Germinal center (tissue), 1 donor: ENCODE measurements around the gene STIM2.
"Not testable (repeated sequence)": the region's sequence is repeated elsewhere in the genome, so short reads cannot be mapped to it uniquely, and the experiment has no call there.

Experiments
- DNase-seq: peaks from one replicate; pipeline ENCODE4 v3.0.0; 2012; ENCODE audit warnings: mixed read lengths, low spot score

Gene STIM2

DNA sequence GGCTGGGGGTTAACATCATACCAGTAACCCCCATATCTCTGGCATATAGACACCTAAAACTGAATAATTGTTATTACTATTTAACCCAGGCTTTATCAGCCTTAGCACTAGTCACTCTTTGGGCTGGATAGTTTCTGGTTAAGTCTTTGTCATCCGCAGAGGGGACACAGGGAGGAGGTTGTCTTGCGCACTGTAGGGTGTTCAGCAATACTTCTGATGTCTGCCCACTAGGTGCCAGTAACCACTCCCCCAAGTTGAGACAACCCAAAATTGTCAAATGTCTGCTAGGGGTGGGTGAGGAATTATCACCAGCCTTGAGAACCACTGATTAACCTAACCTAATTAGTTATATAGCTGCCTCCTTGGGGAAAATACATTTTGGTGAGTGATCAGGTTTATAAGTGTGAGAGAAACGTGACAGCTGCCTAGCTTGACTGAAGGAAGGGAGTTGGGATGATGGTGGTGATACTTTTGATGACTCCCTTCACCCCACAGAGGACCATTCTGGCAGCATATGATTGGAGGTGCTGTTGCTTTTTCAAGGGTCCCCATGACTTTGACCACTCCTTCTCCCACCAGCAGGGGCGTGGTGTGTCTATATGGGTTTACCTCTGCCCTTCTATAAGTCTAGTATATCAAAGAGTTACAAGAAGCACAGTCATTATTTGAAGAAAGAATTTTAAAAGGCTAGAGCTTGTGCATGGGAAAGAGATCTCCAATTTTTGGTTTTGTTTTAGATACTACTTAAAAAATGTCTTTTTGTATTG lies 140.9 kb downstream of the STIM2 start:
- no peak for DNase-seq

DNA sequence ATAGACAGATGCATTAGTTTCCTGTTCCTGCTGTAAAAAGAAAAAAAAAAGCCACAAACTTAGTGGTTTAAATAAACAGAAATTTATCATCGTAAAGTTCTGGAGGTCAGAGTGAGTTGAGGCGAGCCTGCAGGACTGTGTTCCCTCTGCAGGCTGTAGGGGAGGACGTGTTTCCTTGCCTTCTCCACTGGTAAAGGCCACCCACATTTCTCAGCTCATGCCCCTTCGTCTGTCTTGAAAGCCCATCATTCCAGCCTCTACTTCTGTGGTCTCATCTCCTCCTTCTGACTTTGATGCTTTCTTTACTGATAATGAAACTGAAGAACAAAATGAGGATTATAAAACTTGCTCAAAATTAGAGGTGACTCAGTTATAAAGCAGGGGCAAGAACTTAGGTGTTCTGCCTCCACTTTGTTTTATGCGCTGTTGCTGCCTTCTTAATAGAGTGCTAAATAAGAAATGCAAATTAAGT lies 143.0 kb downstream of the STIM2 start:
- DNase-seq: no peak

DNA sequence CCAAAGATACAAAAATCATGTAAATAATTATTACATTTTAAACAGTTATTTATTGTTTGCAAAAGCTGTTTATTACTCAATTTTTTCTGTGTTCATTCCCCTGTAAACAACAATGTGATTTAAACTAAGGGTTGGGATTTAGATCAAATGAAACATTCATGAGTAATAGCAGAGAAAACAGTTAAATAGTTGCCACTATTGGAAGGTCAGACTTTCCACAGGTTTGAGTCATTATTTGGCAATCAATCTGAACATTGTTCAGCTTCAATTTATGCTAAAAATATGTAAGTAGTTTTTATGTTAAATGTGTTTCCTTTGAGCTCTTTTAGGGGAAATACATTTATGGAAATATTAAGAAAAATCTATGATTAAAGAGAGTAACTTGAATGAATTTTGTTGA lies 144.9 kb downstream of the STIM2 start:
- no peak for DNase-seq

DNA sequence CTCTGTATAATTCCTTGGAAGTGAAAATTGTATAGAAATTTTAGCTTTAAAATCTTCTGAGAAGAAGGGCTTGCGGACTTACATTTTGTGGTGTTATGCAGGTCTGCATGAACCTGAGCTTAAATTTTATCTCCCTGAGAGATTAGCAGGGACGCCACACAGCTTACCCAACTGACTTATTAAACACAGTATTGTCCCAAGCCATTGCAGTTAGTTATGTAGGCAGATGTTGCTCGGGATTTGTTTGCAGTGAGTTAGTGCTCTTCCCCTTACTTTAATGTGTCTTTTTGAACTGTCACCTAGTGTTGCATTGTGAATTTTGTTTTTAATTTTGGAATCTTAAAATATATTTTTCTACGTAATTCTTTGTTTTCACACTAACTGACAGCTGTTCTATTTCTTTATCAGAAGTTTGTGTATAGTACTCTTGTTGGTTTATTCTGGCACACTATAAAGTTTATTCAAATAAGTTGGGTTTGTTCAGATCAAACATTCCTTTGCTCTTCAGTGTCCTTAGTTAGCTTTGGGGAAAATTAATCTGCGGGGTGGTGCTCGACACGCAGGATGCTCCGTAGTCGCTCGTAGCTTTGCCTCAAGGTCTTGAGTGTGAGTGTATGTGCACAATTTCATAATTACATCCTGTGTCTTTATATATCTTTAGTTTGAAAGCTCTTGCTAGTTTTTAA lies 145.4 kb downstream of the STIM2 start:
- no peak for DNase-seq

DNA sequence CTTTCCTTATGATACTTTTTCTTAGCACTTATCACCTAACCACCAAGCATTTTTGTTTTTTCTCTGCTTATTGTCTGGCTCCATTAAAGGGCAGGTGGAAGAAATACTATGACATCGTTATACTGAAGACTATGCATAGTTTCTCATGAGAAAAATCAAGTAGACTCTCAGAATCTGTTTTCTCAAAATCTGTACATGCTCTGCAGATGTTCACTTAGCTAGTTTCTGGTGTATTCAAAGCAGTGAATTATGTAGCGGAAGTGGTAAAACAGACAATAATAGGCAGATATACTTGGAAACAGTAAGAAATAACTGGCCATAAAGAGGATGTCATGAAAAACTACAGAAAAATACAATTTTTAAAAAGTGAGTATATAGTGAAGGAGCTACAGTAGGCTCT lies 146.0 kb downstream of the STIM2 start:
- DNase-seq: no peak

DNA sequence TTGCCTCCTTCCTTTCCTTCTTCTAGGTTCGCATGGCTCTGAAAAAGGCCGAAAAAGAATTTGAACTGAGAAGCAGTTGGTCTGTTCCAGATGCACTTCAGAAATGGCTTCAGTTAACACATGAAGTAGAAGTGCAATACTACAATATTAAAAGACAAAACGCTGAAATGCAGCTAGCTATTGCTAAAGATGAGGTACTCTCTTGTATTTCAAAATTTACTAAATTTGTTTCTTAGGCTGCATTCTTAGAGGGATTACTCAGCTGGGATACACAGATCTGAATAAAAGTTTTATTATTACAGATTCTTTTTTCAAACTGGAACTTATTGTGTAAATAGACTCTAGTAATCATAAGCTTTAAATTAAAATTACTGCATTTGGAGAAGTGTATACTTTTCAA lies 146.9 kb downstream of the STIM2 start:
- no peak for DNase-seq

DNA sequence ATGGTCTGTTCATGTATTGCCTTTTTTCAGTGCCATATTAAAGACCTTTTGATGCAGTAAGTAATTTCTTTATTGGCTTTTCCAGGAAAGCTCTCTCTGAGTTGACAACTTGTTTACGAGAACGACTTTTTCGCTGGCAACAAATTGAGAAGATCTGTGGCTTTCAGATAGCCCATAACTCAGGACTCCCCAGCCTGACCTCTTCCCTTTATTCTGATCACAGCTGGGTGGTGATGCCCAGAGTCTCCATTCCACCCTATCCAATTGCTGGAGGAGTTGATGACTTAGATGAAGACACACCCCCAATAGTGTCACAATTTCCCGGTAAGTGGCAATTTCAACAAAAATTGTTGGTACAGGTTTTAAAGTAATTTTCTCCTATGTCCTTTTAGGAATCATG lies 148.0 kb downstream of the STIM2 start:
- DNase-seq: no peak

DNA sequence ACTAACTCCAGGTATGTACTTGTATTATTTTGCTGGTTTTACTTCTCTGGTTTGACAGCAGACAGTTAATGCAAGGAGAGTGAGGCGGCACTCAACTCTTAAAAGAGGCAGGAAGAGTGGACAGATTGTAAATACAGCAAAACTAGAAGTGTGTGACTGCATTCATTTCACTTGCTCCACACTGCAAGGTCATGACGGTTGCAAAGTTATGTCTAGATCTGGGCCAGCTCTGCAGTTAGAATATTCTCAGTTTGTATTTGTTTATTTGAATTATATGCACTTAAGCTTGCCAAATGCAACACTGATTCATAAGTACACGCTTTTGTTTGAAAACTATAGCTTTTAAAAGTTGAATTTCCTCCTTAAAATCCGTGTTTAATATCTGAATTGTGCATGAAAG lies 148.9 kb downstream of the STIM2 start:
- no peak for DNase-seq

DNA sequence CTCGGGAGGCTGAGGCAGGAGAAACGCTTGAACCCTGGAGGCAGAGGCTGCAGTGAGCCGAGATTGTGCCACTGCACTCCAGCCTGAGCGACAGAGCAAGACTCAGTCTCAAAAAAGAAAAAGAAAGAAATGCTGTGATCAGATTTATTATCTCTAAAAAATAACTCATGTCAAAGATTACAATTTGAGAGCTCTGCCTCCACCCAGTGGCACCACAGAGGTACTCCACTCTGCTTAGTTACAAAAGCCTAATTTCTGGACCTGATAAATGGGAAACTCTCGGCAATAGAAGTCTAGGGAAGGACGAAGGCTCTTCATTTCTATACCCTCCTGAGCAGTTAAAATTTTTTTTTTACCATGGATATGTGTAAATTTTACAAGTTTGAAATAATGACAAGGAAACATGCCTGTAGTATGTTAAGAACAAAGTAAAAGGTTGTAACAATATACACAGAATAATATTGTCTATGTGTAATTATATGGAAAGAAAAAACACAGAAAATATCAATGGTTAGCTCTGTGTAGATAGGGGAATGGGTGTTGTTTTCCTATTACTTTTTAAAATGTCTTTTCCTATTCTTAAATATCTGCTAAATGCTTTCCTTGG lies 149.8 kb downstream of the STIM2 start:
- DNase-seq: peak; percentile 55

DNA sequence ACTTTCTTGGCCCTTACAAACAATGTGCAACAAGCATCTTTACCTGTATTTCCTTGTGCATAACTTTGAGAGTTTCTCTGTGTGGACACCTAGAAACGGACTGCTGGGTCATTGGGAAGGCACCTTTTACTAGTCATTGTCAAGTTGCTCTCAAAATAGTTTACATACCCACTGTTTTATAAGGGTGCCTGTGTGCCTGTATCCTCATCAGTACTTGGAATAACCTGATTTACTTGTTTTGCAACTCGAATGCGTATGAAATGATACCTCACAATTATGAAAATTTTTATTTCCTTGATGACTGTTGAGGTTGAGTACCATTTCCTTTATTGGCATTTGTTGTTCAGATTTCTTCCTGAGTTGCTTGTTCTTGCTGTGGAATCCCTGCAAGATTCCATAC lies 150.8 kb downstream of the STIM2 start:
- no peak for DNase-seq

DNA sequence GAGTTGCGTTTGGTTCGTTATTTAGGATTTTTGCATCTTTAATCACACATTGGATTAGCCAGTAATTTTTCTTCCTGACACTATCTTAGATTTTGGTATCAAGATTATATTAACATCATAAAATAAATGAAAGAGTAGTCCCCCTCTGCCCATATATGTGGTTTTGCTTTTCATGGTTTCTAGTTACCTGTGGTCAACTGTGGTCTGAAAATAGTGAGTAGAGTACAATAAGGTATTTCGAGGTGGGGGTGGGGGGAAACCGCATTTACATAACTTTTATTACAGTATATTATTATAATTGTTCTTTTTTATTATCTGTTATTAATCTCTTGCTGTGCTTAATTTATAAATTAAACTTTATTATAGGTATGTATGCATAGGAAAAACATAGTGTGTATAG lies 152.4 kb downstream of the STIM2 start:
- DNase-seq: no peak

DNA sequence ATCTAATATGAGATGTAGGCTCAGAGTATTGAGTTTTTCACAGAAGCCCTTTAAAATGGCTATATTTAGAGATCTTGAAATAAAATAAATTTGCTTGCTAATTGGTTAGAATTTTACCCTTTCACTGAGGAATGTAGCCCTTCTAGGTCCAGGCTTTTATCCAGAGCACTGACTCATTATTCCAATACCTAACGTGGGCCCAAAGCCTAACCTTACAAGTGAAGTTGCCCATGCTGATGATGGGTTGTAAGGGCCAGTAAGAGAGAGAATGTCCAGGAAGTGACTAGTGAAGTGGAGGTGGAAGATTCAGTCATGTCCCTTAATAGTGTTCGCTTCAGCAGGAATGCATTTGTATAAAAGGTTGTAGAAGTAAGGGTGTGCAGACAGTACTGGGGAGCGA lies 155.9 kb downstream of the STIM2 start:
- no peak for DNase-seq

DNA sequence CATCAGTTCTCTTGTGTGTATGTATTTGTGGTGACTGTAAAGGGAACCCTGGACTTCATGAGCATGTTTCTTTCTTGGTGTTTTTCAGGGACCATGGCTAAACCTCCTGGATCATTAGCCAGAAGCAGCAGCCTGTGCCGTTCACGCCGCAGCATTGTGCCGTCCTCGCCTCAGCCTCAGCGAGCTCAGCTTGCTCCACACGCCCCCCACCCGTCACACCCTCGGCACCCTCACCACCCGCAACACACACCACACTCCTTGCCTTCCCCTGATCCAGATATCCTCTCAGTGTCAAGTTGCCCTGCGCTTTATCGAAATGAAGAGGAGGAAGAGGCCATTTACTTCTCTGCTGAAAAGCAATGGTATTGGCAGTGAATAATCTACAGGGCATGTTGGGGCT lies 157.0 kb downstream of the STIM2 start:
- DNase-seq: no peak

DNA sequence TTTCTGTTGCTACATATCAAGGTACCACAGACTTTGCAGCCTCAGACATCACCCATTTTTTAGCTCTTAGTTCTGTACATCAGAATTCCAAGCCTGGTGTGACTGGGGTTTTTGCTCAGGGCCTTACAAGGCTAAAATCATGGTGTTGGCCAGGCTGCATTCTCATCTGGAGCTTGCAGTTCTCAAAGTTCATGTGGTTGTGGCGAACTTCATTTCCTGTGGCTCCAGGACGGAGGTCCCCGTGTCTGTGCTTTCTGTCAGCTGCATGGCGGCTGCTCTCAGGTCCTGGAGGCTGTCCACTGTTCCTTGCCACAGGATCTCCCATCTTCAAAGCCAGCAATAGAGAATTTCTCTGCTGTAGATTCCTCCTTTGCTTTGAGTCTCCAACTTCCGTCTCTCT lies 157.4 kb downstream of the STIM2 start:
- no peak for DNase-seq

DNA sequence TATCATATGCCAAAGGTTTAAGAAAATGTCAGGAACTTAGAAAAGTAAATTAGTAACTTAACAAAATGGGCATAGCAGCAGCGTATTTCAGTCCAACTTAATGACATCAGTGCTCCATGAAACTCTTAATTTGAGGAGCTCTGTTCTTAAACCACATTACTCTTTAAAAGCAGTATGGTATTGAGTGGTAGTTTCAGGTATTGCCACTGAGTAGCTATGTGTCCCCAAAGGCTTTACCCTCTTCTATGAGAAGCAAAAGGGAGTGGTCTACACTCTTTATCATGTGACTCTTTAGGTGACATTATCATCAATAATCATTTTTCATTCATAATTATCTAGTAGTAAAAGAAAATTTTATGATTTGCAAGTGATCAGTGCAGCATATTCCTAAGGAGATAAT lies 158.3 kb downstream of the STIM2 start:
- DNase-seq: no peak

DNA sequence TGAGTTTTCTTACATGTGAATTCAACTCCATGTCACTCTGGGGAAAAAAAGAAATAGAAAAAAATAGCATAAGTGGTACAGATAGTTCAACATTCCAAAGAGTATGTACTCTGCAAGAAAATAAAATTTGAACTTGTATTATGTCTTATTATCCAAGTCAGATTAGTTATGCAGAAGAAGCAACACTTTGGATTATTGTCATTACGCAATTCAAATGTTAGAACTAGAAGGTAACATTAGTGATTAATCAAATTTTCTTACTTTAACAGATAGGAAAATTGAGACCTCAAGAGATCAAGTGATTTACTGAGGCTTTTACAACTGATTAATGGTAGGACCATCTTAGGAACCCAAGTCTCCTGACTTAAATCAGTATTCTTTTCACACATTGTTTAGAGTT lies 159.1 kb downstream of the STIM2 start:
- no peak for DNase-seq

DNA sequence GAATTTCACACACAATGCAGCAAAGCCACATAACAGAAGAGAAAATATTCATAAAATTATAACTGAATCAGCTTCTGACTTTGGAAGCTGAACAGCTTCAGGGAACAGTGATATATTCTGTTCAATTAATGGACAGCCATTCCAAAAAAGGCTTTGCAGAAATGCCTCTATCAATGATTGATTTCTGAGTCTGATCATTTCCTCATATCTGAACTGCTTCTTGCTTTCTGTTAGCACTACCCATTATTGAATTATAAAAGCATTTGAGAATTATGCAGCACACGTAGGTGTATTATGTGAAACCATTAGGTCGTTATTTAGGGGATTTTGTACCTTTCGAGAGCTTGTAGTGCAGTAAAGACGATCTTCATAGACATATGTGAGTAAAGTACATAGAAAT lies 159.6 kb downstream of the STIM2 start:
- no peak for DNase-seq

DNA sequence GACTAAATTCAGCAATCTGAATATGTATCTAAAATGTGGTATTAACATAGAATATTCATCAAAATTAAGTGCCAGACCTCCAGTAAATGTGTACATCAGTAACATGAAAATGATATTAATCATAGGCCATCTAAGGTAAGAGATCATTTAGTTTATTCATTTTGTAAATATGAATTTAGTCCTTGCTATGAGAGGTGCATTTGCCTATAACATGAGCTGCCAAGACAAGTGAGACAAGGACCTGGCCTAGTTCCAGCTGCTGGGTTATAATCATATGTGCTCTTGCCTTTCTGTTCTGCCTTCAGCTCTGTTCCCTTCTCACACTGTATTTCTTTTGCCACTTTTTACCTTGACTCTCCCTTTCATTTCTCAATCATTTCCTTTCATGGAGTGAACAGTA lies 160.0 kb downstream of the STIM2 start:
- no peak for DNase-seq

DNA sequence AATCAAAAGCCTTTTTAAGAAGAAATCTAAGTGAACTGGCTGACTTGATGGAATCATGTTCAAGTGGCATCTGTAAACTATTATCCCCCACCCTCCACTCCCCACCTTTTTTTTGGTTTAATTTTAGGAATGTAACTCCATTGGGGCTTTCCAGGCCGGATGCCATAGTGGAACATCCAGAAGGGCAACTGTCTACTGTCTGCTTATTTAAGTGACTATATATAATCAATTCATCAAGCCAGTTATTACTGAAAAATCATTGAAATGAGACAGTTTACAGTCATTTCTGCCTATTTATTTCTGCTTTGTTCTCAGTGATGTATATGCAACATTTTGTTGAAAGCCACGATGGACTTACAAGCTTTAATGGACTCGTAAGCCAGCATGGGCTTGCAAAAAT lies 162.3 kb downstream of the STIM2 start:
- DNase-seq: no peak

DNA sequence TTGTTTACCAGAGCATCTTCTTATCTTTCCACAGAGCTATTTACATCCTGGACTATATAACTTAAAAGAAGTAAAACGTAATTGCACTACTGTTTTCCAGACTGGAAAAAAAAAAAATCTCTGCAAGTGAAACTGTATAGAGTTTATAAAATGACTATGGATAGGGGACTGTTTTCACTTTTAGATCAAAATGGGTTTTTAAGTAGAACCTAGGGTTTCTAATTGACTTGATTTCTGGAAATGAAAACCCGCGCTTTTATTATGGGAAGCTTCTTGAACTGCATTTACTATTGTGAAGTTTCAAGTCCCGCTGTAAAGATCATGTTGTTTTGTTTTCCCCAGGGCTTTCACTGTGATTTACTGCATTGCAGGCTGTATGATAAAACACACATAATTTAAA lies 162.7 kb downstream of the STIM2 start:
- no peak for DNase-seq

DNA sequence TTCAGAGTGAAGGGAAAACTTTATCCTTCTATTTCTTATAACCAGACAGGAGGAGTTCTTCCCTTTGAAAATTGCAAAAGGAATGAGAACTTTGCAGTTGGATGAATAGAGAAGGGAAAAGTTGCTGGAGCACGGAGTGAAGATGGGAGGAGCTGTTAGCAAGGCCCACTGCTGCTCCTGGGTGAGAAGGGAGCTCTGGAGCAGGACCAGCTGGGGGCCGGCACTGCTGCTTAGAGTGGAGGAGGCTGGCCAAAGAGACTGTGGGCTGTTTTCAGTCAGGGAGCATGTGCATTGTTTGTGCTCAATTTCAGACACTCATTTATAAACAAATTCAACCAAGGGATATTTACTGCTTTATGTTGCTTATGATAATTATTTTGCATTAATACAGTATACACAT lies 164.2 kb downstream of the STIM2 start:
- DNase-seq: no peak

DNA sequence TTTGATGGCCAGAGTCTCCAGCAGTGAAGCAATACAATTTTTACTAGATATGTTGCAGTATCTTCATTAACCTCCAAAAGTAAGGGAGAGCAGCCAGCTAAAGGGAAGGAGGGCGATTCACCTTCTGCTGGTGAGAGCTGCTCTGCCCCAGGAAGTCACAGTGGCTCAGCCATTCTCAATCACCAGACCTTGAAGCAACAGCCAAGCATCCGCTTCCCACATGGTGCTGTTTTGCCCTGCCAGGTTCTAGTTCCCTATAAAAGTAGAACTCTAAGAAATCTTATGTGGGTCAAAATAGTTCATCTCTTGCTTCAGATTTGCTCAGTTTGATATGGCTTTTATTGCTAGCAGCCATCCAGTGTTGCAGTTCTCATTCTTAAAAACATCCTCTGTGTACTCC lies 166.8 kb downstream of the STIM2 start:
- DNase-seq: no peak

DNA sequence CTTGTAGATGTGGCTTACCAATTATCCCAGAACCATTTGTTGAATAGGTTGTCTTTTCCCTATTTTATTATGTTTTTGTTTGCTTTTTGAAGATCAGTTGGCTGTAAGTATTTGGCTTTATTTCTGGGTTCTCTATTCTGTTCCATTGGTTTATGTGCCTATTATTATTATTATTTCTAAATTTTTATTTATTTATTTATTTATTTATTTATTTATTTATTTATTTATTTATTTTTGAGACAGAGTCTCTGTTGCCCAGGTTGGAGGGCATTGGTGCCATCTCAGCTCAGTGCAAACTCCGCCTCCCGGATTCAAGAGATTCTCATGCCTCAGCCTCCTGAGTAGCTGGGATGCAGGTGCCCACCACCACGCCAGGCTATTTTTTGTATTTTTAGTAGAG lies 174.5 kb downstream of the STIM2 start:
- not testable (repeated sequence) for DNase-seq
